ENCODE results near the gene BEND3.
"Not testable (repeated sequence)": the region's sequence is repeated elsewhere in the genome, so short reads cannot be mapped to it uniquely, and the experiment has no call there.

The BEND3 gene

DNA sequence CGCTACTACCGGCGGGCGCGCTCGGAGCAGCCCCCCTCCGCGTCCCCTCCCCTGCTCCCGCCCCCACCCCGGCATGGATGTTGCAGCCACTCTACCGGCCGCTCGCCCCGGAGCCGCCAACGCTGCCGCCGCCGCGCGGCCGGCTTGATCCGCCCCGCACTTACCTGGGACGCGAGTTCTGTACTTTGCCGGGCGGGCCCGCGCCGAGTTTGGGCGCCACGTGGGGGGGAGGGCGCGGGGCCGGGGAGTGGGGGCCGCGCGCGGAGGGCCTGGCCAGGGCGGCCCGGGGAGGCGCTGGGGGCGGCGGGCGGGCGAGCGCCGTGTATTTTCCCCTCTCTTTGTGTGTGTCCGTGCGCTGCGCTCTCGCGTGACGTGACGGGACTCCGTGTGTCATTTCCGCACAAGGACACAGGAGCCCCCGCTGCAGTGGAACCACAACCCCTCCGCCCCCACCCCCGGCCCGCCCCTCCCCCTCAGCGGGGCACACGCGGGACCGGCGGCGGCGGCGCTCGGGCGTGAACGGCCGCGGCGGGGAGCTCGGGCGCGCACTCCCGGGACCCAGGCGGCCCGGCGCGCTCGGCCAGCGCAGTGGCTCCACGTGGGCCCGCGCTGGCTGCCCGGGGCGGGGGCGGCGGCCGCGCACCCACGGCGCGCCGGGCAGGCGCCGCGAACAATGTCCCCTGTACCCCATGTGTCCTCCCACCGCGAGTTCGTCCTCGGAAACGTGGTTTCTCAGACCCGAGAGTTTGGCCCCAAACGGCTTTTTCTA is at the start of gene BEND3:
BEND3 (minus strand) TSS at position 590 of the 769 bp plus-strand sequence. CDS start 16,230 bp downstream, outside the sequence.
- DNase-seq (ENCODE audit: low read depth in 2 of 2): peak; percentile 15 to 23

DNA sequence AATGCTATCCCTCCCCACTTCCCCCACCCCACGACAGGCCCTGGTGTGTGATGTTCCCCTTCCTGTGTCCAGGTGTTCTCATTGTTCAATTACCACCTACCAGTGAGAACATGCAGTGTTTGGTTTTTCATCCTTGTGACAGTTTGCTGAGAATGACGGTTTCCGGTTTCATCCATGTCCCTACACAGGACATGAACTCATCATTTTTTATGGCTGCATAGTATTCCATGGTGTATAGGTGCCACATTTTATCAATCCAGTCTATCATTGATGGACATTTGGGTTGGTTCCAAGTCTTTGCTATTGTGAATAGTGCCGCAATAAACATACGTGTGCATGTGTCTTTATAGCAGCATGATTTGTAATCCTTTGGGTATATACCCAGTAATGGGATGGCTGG is 49.0 kb upstream of the BEND3 start:
- not testable (repeated sequence) for DNase-seq (ENCODE audit: low read depth in 2 of 2)

DNA sequence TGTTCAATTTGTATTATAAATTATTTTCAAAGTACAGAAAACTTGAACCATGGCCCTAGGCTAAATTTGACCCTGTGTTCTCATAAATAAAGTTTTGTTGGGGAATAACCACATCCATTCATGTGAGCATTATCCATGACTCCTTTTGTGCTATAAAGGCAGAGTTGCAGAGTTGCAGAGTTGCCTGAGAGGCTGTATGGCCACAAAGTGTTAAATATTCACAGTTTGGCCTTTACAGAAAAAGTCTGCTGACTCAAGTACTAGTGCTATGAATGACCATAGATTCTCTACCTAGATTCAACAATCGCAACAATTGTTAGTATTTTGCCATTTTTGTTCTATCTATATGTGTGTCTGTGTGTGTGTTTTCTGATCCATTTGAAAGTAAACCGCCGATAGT is 46.2 kb upstream of the BEND3 start:
- DNase-seq (ENCODE audit: low read depth in 2 of 2): no peak

DNA sequence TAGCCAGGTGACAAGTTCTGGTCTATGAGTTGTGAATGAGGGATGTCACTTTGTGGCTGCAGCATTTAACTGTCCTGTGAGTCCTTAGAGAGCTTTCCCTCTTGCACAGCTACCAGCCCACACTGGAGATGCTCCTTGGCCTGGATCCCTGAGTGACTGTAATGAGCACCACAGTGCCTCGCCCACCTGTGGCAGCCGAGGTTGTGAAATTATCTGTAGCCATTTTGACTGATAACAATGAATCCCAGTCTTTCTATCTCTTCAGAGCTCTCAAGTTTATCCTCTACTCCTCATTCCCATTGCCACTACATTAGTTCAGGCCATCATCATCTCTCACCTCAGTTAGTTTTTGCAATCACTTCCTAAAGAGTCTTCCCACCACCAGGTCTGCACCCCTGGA is 41.3 kb upstream of the BEND3 start:
- no peak for DNase-seq (ENCODE audit: low read depth in 2 of 2)

DNA sequence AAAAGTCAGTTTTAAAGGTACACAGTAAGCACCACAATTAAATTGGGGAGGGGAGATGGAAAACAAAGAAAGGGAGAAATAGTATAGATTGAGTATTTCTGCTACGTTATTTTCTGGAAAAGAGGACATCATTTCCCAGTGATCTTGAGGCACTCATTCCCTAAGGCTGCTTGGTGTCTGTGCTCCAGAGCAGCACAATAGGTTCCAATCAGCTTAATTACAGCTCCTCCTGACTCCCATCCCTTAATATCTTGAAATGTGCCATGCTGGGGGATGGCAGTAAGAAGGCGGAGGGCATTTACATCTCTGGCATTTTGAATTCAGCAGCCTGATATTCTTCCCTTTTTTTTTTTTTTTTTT is 39.5 kb upstream of the BEND3 start:
- DNase-seq (ENCODE audit: low read depth in 2 of 2): no peak

DNA sequence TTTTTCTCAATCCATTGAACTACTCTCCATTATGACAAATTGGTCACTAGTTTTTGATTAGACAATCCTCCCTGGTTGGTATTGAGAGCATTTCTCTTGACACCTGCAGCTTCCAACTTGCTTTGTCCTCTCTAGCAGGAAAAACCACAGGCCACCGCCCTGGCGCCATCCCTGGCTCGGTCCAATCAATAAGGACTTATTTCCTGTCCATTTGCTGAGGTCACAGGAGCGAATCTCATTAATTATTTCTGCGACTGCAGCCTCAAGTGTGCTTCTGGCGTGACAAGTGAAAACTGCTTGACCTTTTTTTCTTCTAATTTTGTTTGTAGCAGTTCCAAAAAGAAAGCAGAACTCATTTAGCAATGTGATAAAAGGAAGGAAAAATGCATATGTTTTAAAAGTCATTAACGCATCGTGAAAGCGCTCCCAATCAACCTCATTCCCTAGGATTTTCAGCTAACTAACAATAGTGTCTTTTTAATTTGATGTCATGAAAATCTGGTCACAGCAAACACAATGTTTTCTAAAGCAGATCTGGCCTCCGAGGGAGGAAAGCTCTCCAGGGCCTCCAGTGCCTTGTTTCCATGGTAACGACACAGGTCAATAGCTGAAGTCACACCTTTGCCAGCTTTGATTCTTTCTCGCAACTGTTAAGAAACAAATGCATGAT is 39.0 kb upstream of the BEND3 start:
- no peak for DNase-seq (ENCODE audit: low read depth in 2 of 2)

DNA sequence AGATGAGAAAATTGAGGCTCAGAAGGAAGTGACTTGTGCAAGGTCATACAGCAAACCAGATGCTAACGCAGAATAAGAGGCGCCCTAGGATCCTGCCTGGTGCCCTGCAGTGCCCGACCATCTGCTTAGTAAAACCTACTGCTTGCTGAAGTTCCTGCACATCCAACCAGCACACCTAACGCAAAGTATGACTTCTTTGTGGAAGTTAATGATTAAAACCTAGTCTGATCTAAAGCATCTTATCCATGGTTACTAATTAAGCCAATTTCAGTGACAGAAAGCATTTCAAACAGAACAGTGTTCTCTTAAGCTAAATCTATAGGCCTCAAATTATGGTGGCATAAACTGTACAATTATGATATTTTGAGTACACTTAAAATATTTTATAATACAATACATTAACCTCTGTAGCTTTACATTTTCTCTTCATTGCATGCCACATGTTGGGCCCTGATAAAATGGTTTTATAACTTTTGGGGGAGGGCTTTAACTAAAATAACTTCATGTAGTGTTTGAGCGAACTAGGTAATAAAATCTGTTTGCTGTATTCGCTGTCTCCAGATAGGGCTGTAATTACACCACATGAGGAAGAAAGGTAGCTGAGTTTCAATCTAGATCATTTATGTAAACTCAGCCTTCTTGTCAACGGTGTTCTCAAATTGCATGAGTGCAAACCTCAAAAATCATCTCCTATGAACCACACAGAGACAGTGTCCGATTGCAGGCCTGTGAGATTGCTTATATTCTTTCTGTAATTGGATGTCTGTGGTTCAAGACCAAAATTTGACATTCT is 37.5 kb upstream of the BEND3 start:
- DNase-seq (ENCODE audit: low read depth in 2 of 2): no peak

DNA sequence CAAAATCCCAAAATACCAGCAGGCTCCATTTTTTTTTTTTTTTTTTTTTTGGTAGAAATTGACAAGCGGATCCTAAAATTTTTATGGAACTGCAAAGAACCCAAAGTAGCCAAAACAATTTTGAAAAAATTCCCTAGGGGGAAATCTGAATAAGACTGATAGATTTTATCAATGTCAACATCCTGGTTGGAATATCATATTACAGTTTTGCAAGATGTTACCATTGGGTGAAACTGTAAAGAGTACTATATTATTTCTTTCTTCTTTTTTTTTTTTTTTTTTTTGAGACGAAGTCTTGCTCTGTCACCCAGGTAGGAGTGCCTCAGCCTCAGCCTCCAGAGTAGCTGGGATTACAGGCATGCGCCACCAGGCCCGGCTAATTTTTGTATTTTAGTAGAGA is 29.4 kb upstream of the BEND3 start:
- DNase-seq (ENCODE audit: low read depth in 2 of 2): no peak

DNA sequence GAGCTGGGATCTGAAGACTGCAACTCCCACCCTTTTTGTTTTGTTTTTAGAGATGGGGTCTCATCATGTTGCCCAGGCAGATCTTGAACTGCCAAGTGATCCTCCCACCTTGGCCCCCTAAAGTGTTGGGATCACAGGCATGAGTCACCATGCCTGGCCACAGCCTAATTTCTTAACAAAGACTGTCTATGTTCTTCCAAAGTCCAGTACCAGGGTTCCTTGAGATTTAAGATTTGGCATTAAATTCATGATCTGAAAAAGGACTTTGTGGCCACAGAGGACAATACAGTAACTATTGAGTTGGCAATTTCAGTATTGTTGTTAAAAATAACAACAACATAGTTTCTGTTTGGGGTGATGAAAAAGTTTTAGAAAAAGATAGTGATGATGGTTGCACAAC is 28.7 kb upstream of the BEND3 start:
- no peak for DNase-seq (ENCODE audit: low read depth in 2 of 2)

DNA sequence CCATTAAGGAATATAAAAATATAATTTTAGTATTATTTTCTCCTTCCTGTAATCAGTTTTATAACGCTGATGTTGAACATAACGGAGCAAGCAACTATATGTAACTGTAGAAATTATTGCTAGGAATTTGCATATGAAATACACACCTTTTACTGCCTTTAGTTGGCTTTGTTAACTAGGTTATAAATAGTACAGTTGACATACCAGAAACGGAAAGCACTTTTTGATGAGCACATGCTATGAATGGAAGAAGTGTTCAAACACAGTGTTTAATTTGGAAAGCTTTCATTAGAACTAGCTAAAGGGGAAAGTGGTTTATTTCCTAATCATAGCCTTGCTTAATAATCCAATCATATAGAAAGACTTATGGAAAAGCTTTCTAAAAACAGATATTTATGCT is 25.3 kb upstream of the BEND3 start:
- no peak for DNase-seq (ENCODE audit: low read depth in 2 of 2)

DNA sequence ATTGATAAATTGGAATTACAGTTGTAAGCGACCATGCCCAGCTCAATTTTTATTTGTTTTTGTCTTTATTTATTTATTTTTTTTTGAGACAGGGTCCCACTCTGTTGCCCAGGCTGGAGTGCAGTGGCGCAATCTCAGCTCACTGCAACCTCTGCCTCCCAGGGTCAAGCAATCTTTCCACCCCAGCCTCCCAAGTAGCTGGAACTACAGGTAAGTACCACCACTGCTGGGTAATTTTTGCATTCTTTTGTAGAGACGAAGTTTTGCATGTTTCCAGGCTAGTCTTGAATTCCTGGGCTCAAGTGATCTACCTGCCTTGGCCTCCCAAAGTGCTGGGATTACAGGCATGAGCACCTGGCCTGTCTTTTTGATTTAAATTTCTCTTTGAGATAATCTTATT is 21.0 kb upstream of the BEND3 start:
- not testable (repeated sequence) for DNase-seq (ENCODE audit: low read depth in 2 of 2)

DNA sequence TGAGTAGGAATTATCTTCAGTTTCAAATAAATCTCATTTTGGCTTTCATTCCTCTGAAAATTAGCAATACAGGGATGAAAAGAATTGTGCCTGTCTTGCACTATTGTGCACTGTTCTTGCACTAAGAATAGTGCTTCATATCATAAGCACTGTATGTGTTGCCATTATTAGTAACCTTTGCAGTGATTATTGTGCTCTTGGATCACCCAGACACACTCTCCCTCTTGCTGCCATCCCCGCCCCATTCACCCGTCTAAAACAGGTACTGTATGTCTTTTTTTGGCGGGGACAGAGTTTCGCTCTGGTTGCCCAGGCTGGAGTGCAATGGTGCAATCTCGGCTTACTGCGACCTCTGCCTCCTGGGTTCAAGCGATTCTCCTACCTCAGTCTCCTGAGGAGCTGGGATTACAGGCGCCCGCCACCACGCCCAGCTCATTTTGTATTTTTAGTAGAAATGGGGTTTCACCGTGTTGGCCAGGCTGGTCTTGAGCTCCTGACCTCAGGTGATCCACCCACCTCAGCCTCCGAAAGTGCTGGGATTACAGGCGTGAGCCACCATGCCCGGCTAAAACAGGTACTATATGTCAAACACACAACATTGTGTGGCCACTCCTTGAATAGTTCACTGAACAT is 19.8 kb upstream of the BEND3 start:
- DNase-seq (ENCODE audit: low read depth in 2 of 2): not testable (repeated sequence)

DNA sequence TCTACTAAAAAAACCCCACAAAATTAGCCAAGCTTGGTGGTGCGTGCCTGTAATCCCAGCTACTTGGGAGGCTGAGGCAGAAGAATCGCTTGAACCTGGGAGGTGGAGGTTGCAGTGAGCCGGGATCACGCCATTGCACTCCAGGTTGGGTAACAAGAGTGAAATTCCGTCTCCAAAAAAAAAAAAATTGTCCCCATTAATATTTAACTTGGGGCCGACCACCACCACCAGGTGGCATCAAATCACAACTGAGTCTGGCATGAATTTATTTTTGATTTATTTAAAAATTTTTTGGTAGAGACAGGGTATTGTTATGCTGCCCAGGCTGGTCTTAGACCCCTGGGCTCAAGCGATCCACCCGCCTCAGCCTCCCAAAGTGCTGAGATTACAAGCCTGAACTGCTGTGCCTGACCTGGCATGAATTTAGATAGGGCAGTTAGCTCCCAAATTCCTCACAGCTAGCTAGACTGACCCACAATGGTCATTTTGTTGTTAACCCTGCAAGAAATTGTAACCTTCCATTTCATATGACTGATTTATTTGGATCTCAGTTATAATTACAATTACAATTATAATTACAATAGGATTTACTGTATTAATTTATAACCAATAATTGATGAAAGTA is 17.1 kb upstream of the BEND3 start:
- peak; percentile 3 to 13 for DNase-seq (ENCODE audit: low read depth in 2 of 2)

DNA sequence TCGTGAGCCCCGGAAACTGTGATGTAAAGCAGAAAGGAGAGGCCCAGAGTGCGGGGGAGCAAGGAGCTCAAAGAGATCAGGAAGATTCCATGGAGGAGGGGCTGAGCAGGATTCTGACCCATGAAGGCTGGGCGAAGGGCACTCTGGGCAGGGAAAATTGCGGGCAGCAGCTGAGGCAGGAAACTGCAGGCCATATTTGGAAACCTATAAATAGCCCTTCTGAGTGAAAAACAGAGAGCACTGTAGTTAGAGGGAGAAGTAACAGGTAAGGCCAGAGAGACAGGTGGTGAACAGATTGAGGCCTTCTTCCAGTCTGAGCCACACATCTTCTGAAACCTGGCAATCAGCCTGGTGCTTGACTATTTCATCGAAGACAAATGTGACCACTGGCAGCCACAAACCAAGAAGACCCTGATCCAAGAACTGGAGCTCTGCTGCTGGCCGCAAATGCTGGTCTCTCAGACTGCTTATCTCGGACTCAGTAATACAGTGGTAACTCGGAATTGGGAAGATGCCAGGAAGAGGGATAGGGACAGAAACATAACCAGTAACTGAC is 14.1 kb upstream of the BEND3 start:
- no peak for DNase-seq (ENCODE audit: low read depth in 2 of 2)

DNA sequence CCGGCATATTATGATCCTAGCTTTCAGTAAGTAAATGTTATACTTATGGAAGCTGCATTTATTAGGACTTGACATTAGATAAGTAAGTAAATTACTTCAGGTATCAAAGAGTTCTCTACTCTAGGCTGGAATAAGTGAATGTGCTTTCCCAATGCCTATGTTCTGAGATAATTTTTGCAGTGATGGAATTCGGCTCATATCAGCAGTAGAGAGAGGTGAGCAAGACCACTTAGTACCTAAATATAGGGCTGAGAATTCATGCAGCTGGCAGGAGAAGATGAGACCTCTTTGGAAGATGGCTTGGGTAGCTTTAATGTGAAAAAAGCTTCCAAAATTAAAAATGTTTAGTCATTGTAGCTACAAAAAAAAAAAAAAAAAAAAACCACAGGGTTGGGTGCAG is 13.3 kb upstream of the BEND3 start:
- no peak for DNase-seq (ENCODE audit: low read depth in 2 of 2)

DNA sequence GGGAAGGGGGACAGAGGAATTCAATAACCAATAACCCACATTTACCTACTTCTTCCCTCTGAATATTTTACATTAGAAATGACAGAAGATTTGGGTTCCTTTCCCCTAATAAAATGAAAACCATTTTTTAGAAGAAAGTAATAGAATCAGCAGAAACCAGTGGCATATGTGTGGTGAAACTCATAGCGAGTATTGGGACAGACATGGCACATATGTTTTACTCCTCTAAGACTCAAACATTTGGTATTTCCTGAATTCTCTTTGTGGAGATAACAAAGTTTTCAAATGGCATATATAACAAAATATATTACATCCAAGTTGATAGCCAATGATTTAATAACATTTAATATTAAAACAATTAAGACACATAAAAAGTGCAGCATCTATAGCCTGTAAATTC is 12.9 kb upstream of the BEND3 start:
- no peak for DNase-seq (ENCODE audit: low read depth in 2 of 2)

DNA sequence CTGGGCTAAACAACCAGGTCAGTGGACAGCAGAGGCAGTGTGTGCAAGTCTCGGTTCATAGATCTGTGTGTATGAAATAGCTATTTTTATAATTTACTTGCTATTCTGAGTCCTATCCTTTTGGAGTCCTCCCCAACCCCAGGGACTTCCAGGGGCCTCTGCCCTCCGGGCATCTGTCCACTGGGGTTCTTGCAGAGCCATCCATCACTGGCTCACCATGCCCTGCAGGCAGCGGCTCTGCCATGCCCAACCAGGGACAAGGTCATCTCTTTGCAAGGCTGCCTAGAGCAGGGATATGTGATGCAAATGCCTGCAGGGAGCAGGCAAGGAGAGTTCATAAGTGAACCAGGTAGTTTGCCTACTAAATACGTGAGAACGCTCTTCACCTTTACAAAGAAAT is 10.5 kb upstream of the BEND3 start:
- no peak for DNase-seq (ENCODE audit: low read depth in 2 of 2)

DNA sequence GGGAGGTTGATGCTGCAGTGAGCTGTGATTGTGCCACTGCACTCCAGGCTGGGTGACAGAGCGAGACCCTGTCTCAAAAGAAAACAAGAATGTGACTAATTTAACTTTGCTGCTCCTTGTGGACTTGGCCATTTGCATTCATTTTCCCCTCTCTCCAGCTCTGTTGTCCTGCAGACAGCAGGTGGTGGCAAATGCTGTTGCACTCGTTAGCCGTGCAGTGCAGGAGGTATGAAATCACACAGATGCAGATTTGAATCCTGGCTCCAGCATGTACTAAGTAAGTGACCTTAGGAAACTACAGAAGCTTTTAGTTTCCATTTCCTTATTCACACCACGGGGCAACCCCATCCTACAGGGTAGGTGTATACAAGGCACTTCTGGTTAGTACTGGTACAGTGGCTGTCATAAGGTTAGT is 9.6 kb upstream of the BEND3 start:
- no peak for DNase-seq (ENCODE audit: low read depth in 2 of 2)

DNA sequence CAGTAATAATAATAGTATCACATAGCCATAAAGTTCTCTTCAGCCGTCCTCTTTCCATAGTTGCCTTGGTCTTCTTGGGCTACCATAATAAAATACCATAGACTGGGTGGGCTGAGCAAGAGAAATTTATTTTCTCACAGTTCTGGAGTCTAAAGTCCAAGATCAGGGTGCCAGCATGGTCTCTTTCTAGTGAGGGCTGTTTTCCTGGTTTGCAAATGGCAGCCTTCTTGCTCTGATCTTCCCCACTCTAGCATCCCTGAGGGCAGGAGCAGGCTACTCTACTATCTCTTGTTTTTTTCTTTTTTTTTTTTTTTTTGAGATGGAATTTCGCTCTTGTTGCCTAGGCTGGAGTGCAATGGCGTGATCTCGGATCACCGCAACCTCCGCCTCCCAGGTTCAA is 8.2 kb upstream of the BEND3 start:
- DNase-seq (ENCODE audit: low read depth in 2 of 2): no peak

DNA sequence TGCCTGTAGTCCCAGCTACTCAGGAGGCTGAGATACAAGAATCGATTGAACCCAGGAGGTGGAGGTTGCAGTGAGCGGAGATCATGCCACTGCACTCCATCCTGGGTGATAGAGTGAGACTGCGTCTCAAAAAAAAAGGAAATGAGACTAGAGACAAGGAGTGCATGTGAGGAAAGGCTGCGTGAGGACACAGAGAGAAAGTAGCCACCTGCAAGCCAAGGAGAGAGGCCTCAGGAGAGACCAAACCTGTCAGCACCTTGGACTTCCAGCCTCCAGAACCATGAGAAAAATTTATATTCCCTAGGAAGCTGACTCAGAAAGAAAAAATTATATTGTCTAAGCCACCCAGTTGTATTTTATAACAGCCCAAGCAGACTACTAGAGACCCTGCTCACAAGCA is 7.4 kb upstream of the BEND3 start:
- DNase-seq (ENCODE audit: low read depth in 2 of 2): no peak

DNA sequence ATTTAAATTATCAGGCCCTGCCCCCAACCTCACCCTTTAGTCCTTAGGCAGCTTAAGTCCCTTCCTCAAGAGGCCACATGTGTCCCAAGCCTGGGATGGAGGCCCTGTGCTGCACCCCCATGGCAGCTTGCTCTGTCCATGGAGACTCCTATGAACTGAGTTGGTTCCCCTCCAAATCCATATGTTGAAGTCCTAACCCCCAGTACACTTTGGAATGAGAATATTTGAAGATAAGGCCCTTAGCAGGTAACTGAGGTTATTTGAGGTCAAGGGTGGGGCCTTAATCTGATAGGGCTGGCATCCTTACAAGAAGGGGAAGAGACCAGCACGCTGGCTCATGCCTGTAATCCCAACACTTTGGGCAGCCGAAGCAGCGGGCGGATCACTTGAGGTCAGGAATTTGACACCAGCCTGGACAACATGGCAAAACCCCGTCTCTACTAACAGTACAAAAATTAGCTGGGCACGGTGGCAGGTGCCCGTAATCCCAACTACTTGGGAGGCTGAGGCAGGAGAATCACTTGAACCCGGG is 6.7 kb upstream of the BEND3 start:
- no peak for DNase-seq (ENCODE audit: low read depth in 2 of 2)

Data from stimulated activated CD8-positive, alpha-beta memory T cell treated with anti-CD3 and anti-CD28 coated beads, Interleukin-2, amount 100 ng/mL, for 48 hours (primary cell).